GM19035 (cell line): ENCODE results near the gene OTUD5.

Experiments used
- ATAC-seq: cut with Tn5 transposase; IDR thresholded peaks from one replicate; pipeline ENCODE4 v1.9.1; 2021; ENCODE audit not compliant: unreplicated experiment

Gene OTUD5

DNA sequence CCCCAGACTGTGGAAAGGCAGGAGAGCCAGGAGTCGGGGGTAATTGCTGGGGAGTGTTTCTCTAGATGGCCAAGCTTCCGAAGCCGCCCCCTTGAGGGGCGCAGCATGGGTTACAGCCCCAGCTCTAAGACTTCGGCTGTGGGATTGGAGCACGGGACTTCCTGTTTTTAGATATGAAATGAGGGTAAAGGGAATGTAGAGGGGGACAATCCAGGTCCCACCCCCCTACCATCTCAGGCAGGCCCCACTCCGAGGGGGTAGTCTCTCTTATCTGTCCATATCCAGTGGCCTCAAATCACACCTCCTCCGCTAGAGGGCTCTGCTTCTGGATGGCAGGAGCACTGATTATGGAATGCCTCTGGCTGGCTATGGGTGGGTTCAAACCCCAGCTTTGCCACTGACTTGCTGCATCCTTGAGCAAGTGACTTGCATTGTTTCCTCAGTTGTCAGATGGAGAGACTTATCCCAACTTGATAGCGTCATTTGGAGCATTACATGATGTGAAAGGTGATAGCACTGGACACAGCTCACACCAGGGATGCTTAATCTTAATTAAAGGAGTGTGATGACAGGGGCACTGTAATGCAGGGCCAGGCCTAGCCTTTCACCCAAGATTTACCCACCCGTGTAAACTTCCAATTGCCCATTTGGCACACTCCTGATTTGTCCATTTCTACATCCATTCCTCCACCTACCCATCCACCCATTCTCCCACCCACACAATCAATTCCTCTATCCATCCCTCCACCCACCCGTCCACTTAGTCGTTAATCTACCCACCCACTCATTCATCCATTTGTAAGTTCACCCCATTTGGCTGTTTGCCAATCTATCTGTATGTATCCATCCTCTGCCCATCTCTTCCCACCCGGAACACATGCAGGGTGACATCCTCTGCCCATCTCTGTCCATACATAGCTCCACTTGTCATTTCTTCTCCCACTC, 15.1 kb upstream of the OTUD5 start:
- no peak for ATAC-seq

DNA sequence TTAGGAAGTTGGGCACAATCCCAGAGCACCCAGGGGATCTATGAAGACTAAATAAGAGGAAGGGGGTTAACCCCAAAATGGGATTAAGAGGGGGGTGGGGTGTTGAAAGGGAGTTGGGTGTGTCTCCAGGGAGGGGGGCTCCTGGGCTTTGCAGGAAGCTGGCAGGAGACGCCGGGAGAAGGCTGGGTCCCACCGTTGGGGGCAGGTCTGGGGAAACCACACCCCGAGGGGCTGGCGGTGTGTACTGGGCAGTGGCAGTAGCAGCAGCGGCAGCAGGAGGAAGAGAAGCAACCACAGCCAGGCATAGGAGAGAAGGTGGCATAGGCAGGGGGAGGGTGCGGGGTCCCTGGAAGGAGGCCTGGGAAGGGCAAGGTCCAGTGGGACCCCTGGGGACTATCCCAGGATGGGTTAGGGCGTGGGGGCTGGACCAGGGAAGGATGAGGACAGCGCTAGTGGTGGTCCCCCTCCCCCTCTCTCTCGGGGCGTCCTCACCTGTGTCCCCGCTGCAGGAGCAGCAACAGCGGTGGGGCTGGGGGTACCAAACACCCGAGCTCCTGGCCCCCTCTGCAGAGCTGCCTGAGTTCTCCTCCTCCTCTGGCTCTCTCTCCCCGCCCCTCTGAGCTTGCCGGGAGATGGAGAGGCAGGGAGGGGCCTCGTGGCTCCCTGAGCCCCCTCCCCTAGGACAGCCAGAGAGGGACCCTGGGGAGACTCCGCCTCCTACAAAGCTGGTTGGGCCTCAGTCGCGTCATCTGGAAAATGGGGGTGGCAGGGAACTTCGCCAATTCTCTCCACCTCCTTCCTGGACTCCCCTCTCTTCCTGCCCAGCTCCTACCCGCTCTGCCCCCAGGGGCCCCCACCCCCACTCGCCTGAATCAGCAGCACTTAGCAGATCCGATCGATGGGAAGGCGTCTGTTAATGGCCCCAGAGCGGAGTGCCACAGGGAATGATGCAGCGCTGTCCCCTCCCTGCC, 14.1 kb upstream of the OTUD5 start, which contains the start of gene KCND1:
KCND1 (minus strand) TSS at position 596 of the 971 bp plus-strand sequence. CDS start 1,573 bp downstream, outside the sequence.
- ATAC-seq, result no peak

DNA sequence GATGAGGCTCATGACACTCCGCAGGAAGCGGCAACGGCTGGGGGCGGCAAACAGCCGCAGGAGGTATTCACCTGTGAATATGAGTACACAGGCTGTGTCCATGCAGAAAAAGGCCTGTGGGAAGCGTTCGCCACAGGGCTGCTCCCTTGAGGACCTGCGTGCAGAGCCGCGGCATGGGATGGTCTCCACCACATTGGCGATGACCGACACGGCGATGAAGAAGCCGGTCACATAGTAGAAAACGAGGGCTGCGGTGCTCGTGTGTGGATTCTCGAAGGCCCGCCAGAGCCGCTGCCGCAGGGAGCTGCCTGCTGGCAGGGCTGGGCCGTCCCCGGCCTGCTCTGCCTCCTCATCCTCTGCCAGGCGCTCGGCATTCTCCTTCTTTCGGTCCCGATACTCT, 12.1 kb upstream of the OTUD5 start:
- ATAC-seq, result no peak

DNA sequence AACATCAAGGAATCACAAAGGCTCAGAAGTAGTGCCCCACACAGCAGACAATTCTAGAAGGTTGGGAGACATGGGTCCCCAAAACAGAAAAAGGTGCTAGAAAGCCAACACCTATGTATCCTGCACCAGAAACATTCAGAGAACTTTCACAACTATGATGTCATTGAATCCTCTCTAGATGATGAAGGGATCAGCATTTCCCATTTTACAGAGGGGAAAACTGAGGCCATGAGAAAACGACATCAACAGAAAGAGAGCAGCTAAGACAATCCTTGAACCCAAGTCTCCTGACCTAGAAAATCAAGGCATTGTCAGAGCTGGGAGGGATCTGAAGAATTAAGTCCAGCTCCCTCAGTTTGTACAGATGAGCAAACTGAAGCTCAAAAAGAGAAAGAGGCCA, 11.0 kb upstream of the OTUD5 start:
- ATAC-seq, result no peak

DNA sequence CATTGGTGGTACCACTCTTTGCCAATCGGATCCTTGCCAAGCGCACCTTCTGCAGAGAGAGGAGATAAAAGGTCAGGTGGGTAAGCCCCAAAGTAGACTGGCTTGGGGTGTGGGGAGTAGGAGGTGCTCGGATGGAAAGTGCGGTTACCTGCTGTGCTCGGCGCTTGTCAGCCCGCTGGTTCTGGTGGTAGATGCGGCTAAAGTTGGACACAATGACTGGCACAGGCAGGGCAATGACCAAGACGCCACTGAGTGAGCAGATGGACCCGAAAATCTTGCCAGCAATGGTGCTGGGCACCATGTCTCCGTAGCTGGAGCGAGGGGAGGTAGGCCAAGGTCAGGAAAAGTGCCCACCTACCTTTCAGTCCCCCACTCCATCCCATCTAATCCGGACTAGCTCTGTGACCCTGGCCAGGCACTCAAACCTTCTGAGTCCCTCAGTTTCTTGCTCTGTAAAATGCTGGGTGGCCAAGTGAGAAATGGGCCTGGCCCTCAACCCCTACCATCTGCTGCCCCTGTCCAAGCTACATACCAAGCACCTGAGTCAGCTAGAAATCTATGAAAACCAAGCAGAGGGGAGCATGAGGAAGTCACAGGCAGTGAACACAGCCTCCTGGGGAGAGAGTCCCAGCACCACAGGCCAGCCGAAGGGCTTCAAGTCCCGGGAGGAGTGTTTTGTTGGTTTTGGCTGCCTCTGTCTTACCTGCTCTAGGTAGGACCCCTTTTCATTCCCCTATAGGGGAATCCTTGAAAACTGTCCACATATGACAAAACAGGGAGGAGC, 9.6 kb upstream of the OTUD5 start:
- ATAC-seq, result no peak

DNA sequence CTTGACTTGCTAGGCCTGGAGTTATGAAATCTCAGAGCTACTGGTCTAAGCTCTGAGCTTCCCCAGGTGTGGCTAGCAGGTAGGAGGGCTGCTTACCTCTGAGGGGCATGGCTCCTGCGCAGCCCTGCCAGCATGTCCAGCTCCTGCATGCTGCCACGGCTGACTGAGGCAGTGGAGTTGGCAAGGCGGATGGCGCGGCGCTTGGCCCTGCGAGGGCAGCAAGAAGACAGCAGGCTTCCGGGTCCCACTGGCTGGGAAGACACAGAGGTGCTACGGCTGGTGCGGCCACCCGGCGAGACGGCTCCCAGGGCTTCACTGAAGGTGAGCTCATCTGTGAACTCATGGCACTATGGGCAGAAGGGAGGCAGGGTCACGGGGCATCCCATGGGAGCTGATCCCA, 8.6 kb upstream of the OTUD5 start:
- no peak for ATAC-seq

DNA sequence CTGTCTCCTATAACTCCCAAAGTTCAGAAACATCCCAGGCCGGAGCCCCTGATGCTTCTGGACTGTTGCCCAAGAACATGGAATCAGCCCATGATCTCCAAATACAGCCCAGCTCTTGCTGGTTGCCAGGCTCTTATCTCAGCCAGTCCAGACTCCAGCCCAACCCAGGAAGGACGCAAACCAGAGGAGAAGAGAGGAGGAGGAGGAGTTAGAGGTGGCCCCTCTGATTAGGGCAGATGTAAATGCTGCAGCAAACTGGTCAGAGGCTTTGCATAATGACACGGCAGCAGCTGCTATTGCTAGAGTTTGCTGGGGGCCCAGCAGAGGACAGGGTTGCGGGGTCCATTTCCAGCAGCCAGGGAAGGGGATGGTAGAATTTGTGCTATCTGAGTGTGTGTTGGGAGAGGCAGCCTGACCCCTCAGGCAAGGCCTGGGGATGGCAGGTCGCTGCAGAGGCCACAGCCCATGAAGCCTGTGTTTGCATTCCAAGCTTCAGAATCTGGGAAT, 4.2 kb upstream of the OTUD5 start:
- no peak for ATAC-seq

DNA sequence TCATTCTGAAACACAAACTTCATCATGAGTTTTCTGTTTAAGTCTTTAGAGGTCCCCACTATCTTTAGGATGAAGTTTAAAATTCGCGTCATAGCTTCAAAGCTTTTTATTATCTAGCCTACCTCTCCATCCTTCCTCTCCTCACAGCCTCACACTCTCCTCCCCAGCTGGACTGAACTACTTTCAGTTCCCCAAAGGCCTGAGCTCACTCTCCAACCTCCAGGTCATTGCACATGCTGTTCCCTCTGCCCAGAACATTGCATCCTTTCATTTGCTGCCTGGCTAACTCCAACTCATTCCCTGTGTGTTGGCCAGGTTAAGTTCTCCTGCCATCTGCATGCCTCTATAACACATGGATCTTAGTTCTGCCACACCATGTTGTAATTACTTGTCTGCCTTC, 2.9 kb upstream of the OTUD5 start:
- ATAC-seq, result no peak

DNA sequence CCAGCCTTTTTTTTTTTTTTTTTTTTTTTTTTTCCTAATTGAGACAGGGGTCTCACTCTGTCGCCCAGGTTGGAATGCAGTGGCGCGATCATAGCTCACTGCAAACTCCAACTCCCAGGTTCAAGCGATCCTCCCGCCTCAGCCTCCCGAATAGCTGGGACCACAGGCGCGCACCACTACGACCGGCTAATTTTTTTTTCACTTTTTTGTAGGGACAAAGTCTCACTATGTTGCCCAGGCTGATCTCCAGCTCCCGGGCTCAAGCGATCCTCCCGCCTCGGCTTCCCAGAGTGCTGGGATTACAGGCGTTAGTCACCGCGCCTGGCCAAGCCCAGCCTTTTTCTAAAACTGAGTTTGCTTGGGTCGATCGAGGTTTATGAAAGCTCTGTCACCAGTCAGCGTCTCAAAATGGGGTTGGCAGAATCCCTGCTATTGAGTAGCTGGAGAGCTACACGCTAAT, 1.3 kb upstream of the OTUD5 start:
- ATAC-seq, result no peak

DNA sequence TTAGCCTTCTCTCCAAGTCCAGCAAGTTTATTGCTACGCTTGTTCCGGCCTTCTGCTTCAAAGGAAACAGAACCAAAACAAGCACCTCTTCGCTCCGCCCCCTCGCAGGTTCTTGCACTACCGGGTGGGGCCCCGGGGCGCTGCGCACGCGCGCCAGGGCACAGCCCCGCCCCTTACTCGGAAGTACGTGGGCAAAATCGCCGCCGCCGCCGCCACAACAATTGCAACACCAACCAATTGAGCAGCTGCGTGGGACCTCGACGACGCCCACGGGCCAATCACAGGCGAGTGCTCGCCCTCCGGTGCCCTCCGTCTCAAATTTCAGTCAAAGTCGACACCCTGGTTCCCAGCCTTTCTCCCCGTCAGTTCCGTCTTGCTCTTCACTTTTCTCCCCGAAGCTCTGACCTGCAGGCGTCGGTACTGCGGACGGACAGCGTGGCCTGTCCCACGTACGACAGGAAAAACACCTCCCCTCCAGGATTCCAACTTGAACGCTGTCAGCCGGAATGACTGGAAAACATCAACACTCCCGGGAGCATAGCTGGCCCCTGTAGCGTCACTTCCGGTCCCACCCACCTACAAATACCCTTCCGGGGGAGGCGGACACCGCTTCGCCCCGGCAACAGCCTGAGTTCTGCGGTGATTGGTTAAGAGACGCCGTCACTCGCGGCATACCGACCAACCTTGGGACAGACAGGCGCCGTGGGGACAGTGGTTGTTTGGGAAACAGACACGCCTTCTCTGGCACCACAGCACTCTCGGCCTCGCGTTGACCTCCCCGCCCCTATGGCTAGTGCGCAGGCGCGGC, 624 bp upstream of the OTUD5 start:
- ATAC-seq, result peak; percentile 79

DNA sequence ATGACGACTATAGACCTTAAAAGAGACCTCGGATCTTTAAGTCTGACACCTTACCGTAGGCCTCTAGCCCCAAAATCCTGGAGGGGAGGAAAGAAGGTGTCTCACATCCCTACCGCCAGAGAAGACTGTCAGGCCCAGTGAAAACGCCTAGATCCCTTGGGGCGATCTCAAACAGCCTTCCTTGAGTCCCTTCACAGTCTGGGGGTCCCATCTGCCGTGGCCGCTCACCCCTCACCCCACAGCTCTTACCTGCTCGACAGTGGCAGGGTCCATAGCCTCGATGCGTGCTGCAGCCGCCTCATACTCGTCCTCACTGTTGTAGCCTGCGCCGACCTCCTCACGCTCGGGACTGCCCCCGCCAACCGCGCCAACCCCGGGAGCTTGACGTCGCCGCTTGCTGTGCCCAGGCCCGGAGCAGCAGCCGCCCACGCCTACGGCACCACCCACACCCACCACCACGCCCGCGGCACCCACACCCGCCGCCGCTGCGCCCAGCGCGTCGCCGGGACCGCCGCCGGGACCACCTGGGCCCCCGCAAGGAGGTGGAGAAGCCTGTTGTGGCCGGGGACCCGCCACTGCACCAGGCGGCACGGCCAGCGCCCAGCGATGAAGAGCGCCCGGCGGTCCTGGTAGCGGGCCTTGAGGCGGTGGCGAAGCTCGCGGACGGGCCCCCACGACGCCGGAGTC, 536 bp downstream of the OTUD5 start:
- ATAC-seq, result peak; percentile 4

DNA sequence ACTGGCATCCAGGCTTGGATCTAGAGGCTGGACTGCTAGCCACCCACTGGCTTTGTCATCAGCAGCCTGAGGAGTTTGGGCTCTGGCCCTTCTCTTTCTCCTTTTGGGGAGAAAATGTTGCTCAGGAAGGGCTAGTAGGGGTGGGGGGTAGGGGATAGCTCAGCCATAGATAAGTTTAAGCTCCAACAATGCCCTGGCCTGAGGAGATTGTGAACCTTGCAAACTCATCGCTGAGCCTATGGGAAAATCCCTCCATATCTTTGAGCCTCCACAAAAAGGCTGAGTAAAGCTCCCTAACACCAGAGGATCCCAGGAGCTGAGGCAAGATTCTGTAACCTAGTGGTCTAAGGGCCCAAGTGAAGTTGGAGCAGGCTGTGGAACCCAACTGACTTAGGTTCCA, 8.8 kb downstream of the OTUD5 start:
- ATAC-seq, result no peak

DNA sequence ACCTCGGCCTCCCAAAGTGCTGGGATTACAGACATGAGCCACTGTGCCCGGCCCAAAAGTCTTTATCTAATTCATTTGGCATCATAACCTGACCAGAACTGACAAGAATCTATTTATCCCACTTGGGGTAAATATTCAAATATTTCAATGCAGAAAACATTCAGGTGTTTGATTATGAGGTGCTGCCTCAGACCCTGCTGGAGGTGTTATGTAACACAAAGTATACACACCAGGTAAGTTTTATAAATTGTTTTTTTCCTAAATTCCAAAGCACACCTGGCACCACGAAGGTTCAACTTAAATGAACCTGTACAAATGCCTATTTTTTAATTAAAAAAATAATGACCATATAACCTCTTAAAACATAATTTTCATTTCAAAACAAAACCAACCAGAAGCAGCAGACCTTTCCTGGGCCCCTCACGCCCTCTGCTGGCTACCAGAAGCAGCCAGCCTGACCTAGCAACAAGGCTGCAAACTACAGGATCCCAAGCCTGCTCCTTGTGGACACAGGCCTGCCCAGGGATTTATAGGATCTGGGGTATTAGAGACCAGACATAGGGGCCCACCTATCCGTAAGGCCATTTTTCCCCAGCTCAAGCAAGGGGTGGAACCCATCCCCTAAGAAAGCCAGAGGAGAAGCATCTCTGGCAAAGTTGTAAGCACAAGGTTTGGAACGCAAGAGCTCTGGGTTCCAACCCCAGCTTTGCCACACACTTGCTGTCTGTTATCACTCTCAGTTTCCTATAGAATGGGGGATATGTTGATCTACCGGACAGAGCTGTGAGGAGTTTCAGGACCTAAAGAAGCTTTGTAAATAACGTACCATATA, 11.7 kb downstream of the OTUD5 start:
- no peak for ATAC-seq

DNA sequence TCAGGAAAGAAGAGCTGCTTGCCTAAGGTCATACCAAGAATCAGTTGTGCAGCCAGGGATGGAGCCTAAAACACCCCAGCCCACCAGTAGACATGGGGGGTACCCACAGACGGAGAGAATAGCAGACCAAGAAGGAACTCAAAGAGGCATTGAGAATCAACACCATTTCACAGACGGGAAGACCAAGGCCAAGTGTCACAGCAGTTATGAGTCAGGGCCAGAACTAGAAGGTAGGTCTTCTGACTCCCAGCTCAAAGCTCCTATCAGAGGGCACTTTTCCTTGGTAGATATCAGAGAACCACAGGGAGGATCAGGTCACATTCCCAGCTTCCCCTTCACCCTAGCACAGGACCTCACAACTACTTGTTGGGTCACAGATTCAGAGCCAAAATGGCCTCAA, 14.5 kb downstream of the OTUD5 start:
- no peak for ATAC-seq

DNA sequence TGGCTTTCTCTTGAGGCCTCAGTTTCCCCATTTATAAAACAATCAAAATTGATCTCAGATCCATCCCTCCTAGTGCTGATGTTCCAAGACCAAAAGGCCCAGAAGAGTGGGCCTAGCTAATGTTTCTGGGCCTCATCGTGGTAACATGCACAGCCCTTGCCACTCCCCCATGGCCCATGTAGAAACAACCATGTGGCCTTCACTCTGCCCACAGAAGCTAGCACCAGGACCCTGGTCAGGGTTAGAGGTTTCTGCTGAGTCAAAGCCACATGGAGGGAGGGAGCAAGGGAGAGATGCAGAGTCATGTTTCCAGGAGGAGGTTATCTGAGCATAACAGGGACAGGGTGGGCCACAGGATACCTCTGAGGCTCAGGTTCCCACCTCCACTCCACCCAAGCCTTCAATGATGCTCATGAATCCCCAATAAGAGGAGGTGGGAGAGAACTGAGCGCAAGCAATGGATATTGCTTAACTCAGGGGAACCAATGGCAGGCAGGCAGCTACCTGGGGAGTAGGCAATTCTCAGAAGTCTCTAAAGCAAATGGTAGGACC, 16.9 kb downstream of the OTUD5 start:
- no peak for ATAC-seq

DNA sequence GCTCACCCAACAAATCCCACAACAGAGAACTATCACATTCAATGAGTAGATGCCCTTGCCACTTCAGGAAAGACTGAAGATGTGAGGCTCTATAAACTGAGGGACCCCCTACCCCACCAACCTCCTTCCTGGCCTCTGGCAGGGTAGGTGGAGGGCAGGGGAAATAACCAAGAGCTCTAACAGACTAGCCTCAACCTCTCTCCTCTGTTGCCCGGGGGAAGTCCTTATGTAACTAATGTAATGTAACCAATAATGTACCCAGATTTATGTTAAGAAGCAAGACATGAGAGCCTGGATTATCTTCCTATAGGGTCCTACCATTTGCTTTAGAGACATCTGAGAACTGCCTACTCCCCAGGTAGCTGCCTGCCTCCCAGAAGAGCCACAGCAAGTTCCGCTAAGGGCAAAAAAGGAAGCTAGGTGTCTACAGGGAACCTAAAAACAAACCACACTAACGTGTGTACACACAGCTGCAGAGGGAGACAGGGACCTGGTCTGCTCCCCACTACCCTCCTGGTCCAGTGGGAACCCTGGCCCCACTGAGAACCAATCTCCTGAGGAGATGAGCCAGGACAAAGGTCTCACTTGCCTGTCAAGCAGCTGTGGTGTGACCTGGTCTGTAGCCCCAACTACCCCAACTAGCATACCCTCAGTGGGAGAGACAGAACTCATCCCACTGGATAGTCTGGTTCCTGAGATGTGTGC, 17.7 kb downstream of the OTUD5 start:
- ATAC-seq, result no peak

DNA sequence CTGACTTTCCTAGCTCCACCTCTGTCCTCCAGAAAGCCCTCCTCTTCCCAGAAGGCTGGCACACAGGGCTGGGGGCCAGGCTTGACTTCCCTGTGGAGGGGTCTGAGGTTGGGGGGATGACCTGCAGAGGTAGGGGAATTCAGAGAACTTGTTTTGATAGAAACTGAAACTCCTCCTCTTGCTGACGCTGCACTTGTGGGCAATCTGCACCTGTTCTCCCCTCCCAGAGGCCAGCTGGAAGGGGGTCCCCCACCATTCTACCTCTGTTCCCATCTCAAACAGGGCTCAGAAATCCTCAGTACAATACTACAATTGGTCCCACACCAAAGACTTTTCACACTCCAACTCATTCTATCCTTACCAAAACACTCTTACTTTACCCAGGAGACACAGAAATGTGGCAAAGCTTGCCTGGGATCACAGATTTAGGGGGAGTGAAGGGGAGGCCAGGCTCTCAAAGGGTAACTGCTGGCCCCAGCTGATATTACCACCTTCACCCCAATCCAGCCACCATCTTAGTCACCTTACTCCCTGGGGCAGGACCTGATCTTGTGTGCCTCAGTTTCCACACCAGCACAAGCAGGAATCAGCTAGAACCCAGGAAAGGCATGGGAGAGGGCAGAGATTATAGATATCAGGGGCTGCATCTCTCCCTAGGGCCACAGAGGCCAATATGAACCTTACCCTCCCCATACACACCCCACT, 18.5 kb downstream of the OTUD5 start:
- peak; percentile 41 for ATAC-seq
